GM12872 (cell line): ENCODE results near the gene FZD1.

Experiments used
- TF ChIP-seq, protein P1 (sequence below): IDR thresholded peaks from 3 replicates; pipeline ENCODE4 v1.5.1; 2011; ENCODE audit warnings: low read depth, mild to moderate bottlenecking, low read length, moderate library complexity; ENCODE audit not compliant: insufficient read depth

FZD1 gene

DNA sequence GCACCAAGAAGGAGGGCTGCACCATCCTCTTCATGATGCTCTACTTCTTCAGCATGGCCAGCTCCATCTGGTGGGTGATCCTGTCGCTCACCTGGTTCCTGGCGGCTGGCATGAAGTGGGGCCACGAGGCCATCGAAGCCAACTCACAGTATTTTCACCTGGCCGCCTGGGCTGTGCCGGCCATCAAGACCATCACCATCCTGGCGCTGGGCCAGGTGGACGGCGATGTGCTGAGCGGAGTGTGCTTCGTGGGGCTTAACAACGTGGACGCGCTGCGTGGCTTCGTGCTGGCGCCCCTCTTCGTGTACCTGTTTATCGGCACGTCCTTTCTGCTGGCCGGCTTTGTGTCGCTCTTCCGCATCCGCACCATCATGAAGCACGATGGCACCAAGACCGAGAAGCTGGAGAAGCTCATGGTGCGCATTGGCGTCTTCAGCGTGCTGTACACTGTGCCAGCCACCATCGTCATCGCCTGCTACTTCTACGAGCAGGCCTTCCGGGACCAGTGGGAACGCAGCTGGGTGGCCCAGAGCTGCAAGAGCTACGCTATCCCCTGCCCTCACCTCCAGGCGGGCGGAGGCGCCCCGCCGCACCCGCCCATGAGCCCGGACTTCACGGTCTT, 1.9 kb downstream of the FZD1 start:
- TF ChIP-seq, protein P1, sequence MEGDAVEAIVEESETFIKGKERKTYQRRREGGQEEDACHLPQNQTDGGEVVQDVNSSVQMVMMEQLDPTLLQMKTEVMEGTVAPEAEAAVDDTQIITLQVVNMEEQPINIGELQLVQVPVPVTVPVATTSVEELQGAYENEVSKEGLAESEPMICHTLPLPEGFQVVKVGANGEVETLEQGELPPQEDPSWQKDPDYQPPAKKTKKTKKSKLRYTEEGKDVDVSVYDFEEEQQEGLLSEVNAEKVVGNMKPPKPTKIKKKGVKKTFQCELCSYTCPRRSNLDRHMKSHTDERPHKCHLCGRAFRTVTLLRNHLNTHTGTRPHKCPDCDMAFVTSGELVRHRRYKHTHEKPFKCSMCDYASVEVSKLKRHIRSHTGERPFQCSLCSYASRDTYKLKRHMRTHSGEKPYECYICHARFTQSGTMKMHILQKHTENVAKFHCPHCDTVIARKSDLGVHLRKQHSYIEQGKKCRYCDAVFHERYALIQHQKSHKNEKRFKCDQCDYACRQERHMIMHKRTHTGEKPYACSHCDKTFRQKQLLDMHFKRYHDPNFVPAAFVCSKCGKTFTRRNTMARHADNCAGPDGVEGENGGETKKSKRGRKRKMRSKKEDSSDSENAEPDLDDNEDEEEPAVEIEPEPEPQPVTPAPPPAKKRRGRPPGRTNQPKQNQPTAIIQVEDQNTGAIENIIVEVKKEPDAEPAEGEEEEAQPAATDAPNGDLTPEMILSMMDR, result no peak

DNA sequence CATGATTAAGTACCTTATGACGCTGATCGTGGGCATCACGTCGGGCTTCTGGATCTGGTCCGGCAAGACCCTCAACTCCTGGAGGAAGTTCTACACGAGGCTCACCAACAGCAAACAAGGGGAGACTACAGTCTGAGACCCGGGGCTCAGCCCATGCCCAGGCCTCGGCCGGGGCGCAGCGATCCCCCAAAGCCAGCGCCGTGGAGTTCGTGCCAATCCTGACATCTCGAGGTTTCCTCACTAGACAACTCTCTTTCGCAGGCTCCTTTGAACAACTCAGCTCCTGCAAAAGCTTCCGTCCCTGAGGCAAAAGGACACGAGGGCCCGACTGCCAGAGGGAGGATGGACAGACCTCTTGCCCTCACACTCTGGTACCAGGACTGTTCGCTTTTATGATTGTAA, 2.5 kb downstream of the FZD1 start:
- TF ChIP-seq, protein P1, result no peak

DNA sequence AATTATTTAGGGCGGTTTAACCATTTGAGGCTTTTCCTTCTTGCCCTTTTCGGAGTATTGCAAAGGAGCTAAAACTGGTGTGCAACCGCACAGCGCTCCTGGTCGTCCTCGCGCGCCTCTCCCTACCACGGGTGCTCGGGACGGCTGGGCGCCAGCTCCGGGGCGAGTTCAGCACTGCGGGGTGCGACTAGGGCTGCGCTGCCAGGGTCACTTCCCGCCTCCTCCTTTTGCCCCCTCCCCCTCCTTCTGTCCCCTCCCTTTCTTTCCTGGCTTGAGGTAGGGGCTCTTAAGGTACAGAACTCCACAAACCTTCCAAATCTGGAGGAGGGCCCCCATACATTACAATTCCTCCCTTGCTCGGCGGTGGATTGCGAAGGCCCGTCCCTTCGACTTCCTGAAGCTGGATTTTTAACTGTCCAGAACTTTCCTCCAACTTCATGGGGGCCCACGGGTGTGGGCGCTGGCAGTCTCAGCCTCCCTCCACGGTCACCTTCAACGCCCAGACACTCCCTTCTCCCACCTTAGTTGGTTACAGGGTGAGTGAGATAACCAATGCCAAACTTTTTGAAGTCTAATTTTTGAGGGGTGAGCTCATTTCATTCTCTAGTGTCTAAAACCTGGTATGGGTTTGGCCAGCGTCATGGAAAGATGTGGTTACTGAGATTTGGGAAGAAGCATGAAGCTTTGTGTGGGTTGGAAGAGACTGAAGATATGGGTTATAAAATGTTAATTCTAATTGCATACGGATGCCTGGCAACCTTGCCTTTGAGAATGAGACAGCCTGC, 3.1 kb downstream of the FZD1 start:
- TF ChIP-seq, protein P1, result no peak

DNA sequence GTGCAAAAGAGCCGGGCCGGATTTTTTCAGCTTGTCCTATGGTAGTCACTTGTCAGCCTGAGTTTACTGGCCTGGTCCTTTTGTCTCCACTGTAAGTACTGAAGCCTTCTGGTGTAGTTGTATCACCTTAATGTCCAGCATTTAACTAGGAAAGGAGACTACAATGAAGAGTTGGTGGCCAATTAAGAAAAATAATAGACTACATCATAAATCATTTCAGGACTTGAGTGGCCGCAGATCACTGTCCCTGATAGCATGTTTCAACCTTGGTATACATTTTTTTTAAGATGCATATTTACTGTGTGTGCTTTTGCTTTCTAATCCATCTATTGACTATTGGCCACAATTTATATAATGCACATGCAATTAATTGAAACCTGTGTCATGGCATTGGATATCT, 6.1 kb downstream of the FZD1 start:
- TF ChIP-seq, protein P1, result no peak

DNA sequence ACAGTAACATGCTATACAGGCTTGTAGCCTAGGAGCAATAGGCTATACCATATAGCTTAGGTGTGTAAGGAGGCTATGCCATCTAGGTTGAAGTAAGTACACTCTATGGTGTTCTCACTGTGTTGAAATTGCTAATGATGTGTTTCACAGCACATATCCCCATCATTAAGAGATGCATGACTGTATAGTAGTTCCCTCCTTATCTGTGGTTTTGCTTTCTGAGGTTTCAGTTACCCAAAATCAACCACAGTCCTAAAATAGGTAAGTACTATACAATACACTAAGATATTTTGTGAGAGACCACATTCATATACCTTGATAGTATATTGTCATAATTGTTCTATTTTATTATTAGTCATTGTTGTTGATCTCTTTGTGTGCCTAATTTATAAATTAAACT, 12.7 kb downstream of the FZD1 start:
- TF ChIP-seq, protein P1, result no peak

DNA sequence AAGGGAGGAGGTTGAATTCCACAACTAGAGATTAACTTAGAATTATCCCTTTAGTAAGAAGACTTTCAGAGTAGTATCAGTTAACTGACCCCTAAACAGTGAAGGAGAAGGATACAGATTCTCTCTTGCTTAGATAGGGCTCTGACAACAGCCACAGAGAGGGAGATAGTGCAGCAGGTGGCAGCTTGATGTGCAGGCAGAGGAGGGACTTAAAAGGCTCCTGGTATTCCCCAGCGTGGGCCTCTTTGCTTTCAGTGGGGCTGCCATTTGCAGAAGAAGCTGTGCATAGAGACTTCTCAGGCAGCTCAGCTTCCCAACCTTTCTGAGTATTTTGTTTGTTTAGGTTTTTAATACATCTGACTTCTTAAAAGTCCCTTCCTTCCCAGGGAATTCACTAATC, 16.0 kb downstream of the FZD1 start:
- TF ChIP-seq, protein P1, result no peak

DNA sequence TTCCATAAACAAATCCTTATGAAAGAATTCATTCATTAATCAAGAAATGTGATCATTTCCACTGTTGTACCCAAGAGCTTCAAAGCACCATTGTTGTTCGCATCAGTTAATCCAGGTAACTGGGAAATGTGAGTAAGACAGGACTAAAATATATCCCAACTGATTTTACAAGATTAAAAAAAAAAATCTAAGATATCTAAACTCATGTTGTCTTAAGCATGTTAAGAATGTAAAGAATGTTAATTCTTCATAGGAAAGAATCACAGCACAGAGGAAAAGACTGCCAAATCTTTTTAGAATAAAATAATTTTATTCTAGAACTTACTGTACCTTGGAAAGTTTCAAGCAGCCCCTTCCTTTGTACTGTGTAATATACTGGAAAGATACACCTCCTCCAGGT, 16.4 kb downstream of the FZD1 start:
- TF ChIP-seq, protein P1, result no peak
